ENCODE measurements around the gene RCC1. TPM values are rescaled to one million over a fixed set of nuclear protein-coding genes. Genes with fewer than 3 reads are reported as not detected.

RCC1 gene
- total RNA-seq, 6 experiments from 2014 or later: 30.9 to 45.4 (median 38.4) TPM

- H3K27me3 Mint-ChIP-seq (ENCODE audit: insufficient read depth): peaks cover 1% of the 10 kb centered on the region; the same call in 1 of the 2 replicates
- H3K36me3 Mint-ChIP-seq (ENCODE audit: low read depth): peaks cover 8% of the 10 kb centered on the region
- no peak overlapping the region for H3K27ac Mint-ChIP-seq
- TF ChIP-seq CTCF (IDR thresholded peaks at IDR 0.05): no peak
- peaks cover 12% of the 10 kb centered on the region; the same call in 1 of the 2 replicates for H3K4me1 Mint-ChIP-seq (ENCODE audit: low read depth)
- H3K4me3 Mint-ChIP-seq: no peak overlapping the region
- no peak for DNase-seq
- no peaks in the 10 kb centered on the region for H3K9me3 Mint-ChIP-seq
Observed at GRCh38 chr1:28499553-28499952, 6.3 kb upstream of the RCC1 start.

- H3K9me3 Mint-ChIP-seq: peaks cover 12% of the 10 kb centered on the region
- H3K4me3 Mint-ChIP-seq: no peak overlapping the region
- 0 out of 2 replicates have a peak overlapping the region, but pooled peaks have one; percentile 11 for H3K27ac Mint-ChIP-seq
- TF ChIP-seq CTCF (IDR thresholded peaks at IDR 0.05): no peak
- no peak for DNase-seq
- H3K27me3 Mint-ChIP-seq (ENCODE audit: insufficient read depth): peaks cover 17% of the 10 kb centered on the region
- peaks cover 18% of the 10 kb centered on the region for H3K36me3 Mint-ChIP-seq (ENCODE audit: low read depth)
- H3K4me1 Mint-ChIP-seq (ENCODE audit: low read depth): peaks cover 21% of the 10 kb centered on the region
Observed at GRCh38 chr1:28501925-28502324, 3.9 kb upstream of the RCC1 start.

GRCh38 chr1:28503117-28503516 lies 2.7 kb upstream of the RCC1 start:
- Mint-ChIP-seq H3K27ac (no peak overlapping the region), H3K4me1 (ENCODE audit: low read depth) (peaks cover 21% of the 10 kb centered on the region), H3K36me3 (ENCODE audit: low read depth) (peaks cover 30% of the 10 kb centered on the region), H3K4me3 (no peak overlapping the region), H3K27me3 (ENCODE audit: insufficient read depth) (peaks cover 29% of the 10 kb centered on the region), H3K9me3 (peaks cover 24% of the 10 kb centered on the region)
- no peak for DNase-seq
- TF ChIP-seq CTCF (IDR thresholded peaks at IDR 0.05): no peak

- Mint-ChIP-seq H3K4me3 (peak overlapping the region; percentile 97), H3K9me3 (peaks cover 50% of the 10 kb centered on the region), H3K4me1 (ENCODE audit: low read depth) (peaks cover 40% of the 10 kb centered on the region), H3K27me3 (ENCODE audit: insufficient read depth) (peaks cover 64% of the 10 kb centered on the region), H3K36me3 (ENCODE audit: low read depth) (peaks cover 64% of the 10 kb centered on the region), H3K27ac (peak overlapping the region; percentile 96)
- no peak for TF ChIP-seq CTCF (IDR thresholded peaks at IDR 0.05)
- DNase-seq: no peak
Observed at GRCh38 chr1:28506907-28507246, 1.0 kb downstream of the RCC1 start.

GRCh38 chr1:28507247-28507645 lies 1.4 kb downstream of the RCC1 start:
- Mint-ChIP-seq H3K27me3 (ENCODE audit: insufficient read depth) (peaks cover 68% of the 10 kb centered on the region), H3K9me3 (peaks cover 53% of the 10 kb centered on the region), H3K27ac (peak overlapping the region; percentile 96), H3K36me3 (ENCODE audit: low read depth) (peaks cover 68% of the 10 kb centered on the region), H3K4me1 (ENCODE audit: low read depth) (peaks cover 44% of the 10 kb centered on the region), H3K4me3 (peak overlapping the region; percentile 97)
- DNase-seq: no peak
- TF ChIP-seq CTCF (IDR thresholded peaks at IDR 0.05): no peak
